NCI-H748 treated with DMSO at 0.1 percent for 48 hours (cell line): Measurements from ENCODE around the gene ELOVL1.

ENCODE experiments used
- DNase-seq: peaks from one replicate; lab custom pipeline; 2025; lab: John Stamatoyannopoulos, UW

ELOVL1 gene

GRCh38 chr1:43354936-43355335 lies 12.9 kb downstream of the ELOVL1 start:
- DNase-seq: no peak

- no peak for DNase-seq
Measured at GRCh38 chr1:43354471-43354870, 13.3 kb downstream of the ELOVL1 start.

- DNase-seq: no peak
Measured at GRCh38 chr1:43352881-43353280, 14.9 kb downstream of the ELOVL1 start.

GRCh38 chr1:43352351-43352705 lies 15.5 kb downstream of the ELOVL1 start:
- DNase-seq: no peak

GRCh38 chr1:43351421-43352350 lies 16.1 kb downstream of the ELOVL1 start:
- DNase-seq: no peak

- no peak for DNase-seq
Measured at GRCh38 chr1:43350976-43351375, 16.8 kb downstream of the ELOVL1 start.

- no peak for DNase-seq
Measured at GRCh38 chr1:43349594-43350306, 18.1 kb downstream of the ELOVL1 start.

GRCh38 chr1:43348809-43349593 lies 18.8 kb downstream of the ELOVL1 start:
- peak; percentile 100 for DNase-seq

- peak; percentile 98 for DNase-seq
Measured at GRCh38 chr1:43348343-43348808, 19.4 kb downstream of the ELOVL1 start.

- no peak for DNase-seq
Measured at GRCh38 chr1:43346636-43347035, 21.2 kb downstream of the ELOVL1 start.

- no peak for DNase-seq
Measured at GRCh38 chr1:43345120-43345519, 22.7 kb downstream of the ELOVL1 start.

GRCh38 chr1:43344267-43344850 lies 23.5 kb downstream of the ELOVL1 start:
- no peak for DNase-seq

GRCh38 chr1:43340559-43340958 lies 27.3 kb downstream of the ELOVL1 start:
- no peak for DNase-seq

GRCh38 chr1:43339584-43340232 lies 28.1 kb downstream of the ELOVL1 start:
- no peak for DNase-seq

GRCh38 chr1:43338001-43338400 lies 29.8 kb downstream of the ELOVL1 start:
- DNase-seq: no peak

GRCh38 chr1:43337588-43337987 lies 30.2 kb downstream of the ELOVL1 start, which contains the start of gene MPL:
Gene MPL (plus strand): TSS chr1:43337818. CDS start chr1:43337849, 31 bp downstream.
- DNase-seq: no peak

- DNase-seq: no peak
Measured at GRCh38 chr1:43334453-43335205, 33.2 kb downstream of the ELOVL1 start.

GRCh38 chr1:43331688-43332087 lies 36.1 kb downstream of the ELOVL1 start:
- DNase-seq: no peak

- no peak for DNase-seq
Measured at GRCh38 chr1:43329995-43330751, 37.6 kb downstream of the ELOVL1 start.
